ENCODE results near the gene PATL2. TPM values are rescaled to one million over a fixed set of nuclear protein-coding genes. Genes with fewer than 3 reads are reported as not detected.

Gene PATL2
- total RNA-seq, 2 experiments from 2014 or later = 16.1 to 17.8 TPM

DNA sequence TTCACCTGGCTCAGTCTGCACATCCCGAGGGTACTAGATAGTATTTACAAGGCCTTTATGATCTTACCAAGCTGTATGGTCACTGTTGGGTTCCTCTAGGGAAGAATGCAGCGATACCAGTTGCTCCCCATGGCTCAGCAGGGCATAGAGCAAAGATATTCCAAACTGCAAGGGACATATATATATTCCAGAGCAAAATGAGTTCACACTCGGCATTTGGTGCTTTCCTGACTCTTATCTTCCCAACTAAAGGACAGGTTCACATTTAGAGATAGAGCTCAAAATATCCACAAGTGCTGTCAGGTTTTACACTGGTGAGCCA lies 44.1 kb downstream of the PATL2 start:
- no peaks in the 10 kb centered on the region for H3K27me3 Mint-ChIP-seq
- H3K27ac Mint-ChIP-seq = peak overlapping the region; percentile 94
- TF ChIP-seq CTCF (IDR thresholded peaks at IDR 0.05) = no peak
- no peak for DNase-seq
- no peaks in the 10 kb centered on the region for H3K9me3 Mint-ChIP-seq
- H3K36me3 Mint-ChIP-seq (ENCODE audit: low read depth) = peaks cover 6% of the 10 kb centered on the region
- ATAC-seq = no peak
- ChIA-PET POLR2A (interaction anchor here (0.6 to 39.8 kb wide), 5 partner anchors 7 to 55 kb away, joined by 3 to 1862 read pairs (median 48); partner anchors contain the start of genes B2M, PATL2 and TRIM69), CTCF (interaction anchor here (1.1 to 9.3 kb wide), 7 partner anchors 8 to 70 kb away, joined by 3 to 197 read pairs (median 6); partner anchors contain the start of genes B2M, PATL2 and TRIM69)
- intact Hi-C loops (cut with micrococcal nuclease) = no loop called here
- peaks cover 73% of the 10 kb centered on the region for H3K4me1 Mint-ChIP-seq (ENCODE audit: low read depth)
- peak overlapping the region; percentile 73 for H3K4me3 Mint-ChIP-seq

DNA sequence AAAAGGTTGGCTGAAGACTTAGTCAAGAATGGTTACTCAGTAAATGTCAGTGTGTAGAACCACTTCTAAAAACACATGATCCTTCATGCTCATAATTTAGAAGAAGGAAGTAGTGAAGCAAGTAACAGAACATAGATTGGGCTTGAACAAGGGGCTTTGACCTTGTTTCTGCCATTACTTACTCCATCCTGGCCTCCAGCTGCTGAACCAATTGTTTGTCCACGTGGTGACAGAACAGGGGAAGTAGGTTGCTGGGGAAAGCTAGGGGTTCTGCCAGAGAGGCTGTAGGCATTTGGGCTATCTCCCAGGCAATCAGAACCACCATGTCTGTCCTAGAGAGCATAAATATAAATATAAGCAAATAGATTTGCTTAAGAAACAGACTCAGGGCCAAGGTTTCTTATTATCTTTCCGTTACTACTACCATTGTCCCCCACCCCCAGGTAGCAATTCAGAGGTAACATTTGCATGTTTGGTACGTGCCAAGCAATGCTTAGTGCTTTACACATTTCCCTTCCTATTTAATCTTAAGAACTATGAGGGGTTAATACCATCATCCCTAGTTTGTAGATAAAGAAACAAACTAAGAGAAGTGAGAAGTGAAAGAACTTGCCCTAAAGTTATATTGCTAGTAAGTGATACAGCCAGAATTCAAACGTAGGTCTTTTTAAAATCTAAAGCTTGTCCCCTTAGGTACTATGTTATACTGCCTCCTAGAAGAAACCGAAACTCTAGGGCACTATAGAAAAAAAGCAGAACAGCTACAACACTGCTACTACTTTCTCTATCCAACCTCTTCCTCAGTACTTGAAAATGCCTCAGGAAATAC lies 44.7 kb downstream of the PATL2 start:
- DNase-seq (no peak), ATAC-seq (no peak)
- no peaks in the 10 kb centered on the region for H3K27me3 Mint-ChIP-seq
- peak overlapping the region; percentile 94 for H3K27ac Mint-ChIP-seq
- intact Hi-C loops (cut with micrococcal nuclease) = no loop called here
- ChIA-PET CTCF (interaction anchor here (1.1 to 9.3 kb wide), 7 partner anchors 9 to 70 kb away, joined by 3 to 197 read pairs (median 6); partner anchors contain the start of genes B2M, PATL2 and TRIM69), POLR2A (interaction anchor here (0.6 to 39.8 kb wide), 5 partner anchors 8 to 55 kb away, joined by 3 to 1862 read pairs (median 48); partner anchors contain the start of genes B2M, PATL2 and TRIM69)
- H3K9me3 Mint-ChIP-seq = no peaks in the 10 kb centered on the region
- H3K36me3 Mint-ChIP-seq (ENCODE audit: low read depth) = peaks cover 5% of the 10 kb centered on the region
- no peak for TF ChIP-seq CTCF (IDR thresholded peaks at IDR 0.05)
- peaks cover 72% of the 10 kb centered on the region for H3K4me1 Mint-ChIP-seq (ENCODE audit: low read depth)
- peak overlapping the region; percentile 73 for H3K4me3 Mint-ChIP-seq

- Mint-ChIP-seq H3K27ac (peak within 1 kb of the TSS; percentile 97), H3K27me3 (no peaks in the 10 kb centered on the region), H3K4me3 (peak within 1 kb of the TSS; percentile 93), H3K9me3 (no peaks in the 10 kb centered on the region), H3K36me3 (ENCODE audit: low read depth) (peaks cover 19% of the 10 kb centered on the region), H3K4me1 (ENCODE audit: low read depth) (peaks cover 59% of the 10 kb centered on the region)
- intact Hi-C loops (cut with micrococcal nuclease) = loop anchor here (1.0 to 5.0 kb wide), 2 partner anchors 48 to 86 kb away; partner anchors contain the start of genes B2M and PATL2
- peak; percentile 89 for ATAC-seq
- ChIA-PET CTCF (interaction anchor here (0.7 to 9.3 kb wide), 27 partner anchors 10 to 125 kb away, joined by 3 to 197 read pairs (median 6); partner anchors contain the start of genes B2M, PATL2 and TRIM69), POLR2A (interaction anchor here (0.6 to 39.8 kb wide), 29 partner anchors 10 to 130 kb away, joined by 3 to 1862 read pairs (median 5); partner anchors contain the start of genes B2M, PATL2 and TRIM69)
- TF ChIP-seq CTCF (IDR thresholded peaks at IDR 0.05) = peak; percentile 86
- peak; percentile 99 for DNase-seq
Observed at GRCh38 chr15:44663410-44664308, 47.5 kb downstream of the PATL2 start, which contains the start of gene SPG11. Gene SPG11, minus strand, starts transcription at chr15:44663662. Its CDS starts 15 bp downstream, at chr15:44663647.

- peak; percentile 55 for ATAC-seq
- no peak for TF ChIP-seq CTCF (IDR thresholded peaks at IDR 0.05)
- Mint-ChIP-seq H3K36me3 (ENCODE audit: low read depth) (peaks cover 21% of the 10 kb centered on the region), H3K27me3 (no peaks in the 10 kb centered on the region), H3K27ac (peak overlapping the region; percentile 97), H3K4me3 (peak overlapping the region; percentile 93), H3K4me1 (ENCODE audit: low read depth) (peaks cover 50% of the 10 kb centered on the region), H3K9me3 (no peaks in the 10 kb centered on the region)
- CTCF ChIA-PET = interaction anchor here (1.0 to 9.3 kb wide), 26 partner anchors 10 to 126 kb away, joined by 3 to 197 read pairs (median 6); partner anchors contain the start of genes B2M, PATL2 and TRIM69
- POLR2A ChIA-PET = interaction anchor here (0.6 to 39.8 kb wide), 28 partner anchors 9 to 130 kb away, joined by 3 to 1862 read pairs (median 5); partner anchors contain the start of genes B2M, PATL2 and TRIM69
- intact Hi-C loops (cut with micrococcal nuclease) = loop anchor here (1.0 to 5.0 kb wide), 2 partner anchors 49 to 85 kb away; partner anchors contain the start of genes B2M and PATL2
- DNase-seq = peak; percentile 91
Observed at GRCh38 chr15:44662478-44663409, 48.4 kb downstream of the PATL2 start.

Measured in activated CD8-positive, alpha-beta T cell treated with anti-CD3 and anti-CD28 coated beads for 36 hours (primary cell).